HUES6 (cell line): ENCODE data around the gene FKBP9.
"Not testable (repeated sequence)": the region's sequence is repeated elsewhere in the genome, so short reads cannot be mapped to it uniquely, and the experiment has no call there.

Experiments
- H3K27ac ChIP-seq: 2 replicates; pipeline ENCODE4 v1.7.0; 2013; ENCODE audit warnings: low read depth, mild to moderate bottlenecking, low read length, inconsistent platforms
- H3K27me3 ChIP-seq: 2 replicates; pipeline ENCODE4 v1.6.1; 2013; ENCODE audit warnings: low read length; ENCODE audit not compliant: control insufficient read depth, insufficient read depth
- H3K36me3 ChIP-seq: 2 replicates; pipeline ENCODE4 v1.6.1; 2013; ENCODE audit warnings: low read length; ENCODE audit not compliant: control insufficient read depth, insufficient read depth
- H3K4me1 ChIP-seq: 2 replicates; pipeline ENCODE4 v1.6.1; 2013; ENCODE audit warnings: low read length; ENCODE audit not compliant: control insufficient read depth, insufficient read depth
- H3K4me3 ChIP-seq: 2 replicates; pipeline ENCODE4 v1.5.1; 2013; ENCODE audit warnings: low read depth, low read length
- H3K9ac ChIP-seq: one replicate; pipeline ENCODE4 v1.6.1; 2013; ENCODE audit warnings: mild to moderate bottlenecking, low read length
- H3K9me3 ChIP-seq: 2 replicates; pipeline ENCODE4 v1.6.1; 2013; ENCODE audit warnings: low read depth, low read length; ENCODE audit not compliant: control insufficient read depth, insufficient read depth

Gene FKBP9

GRCh38 chr7:32958046-32959025 is 1.1 kb downstream of the FKBP9 start:
- Histone ChIP-seq H3K4me3 (peak overlapping the region; percentile 86), H3K4me1 (peaks cover 8% of the 10 kb centered on the region), H3K27me3 (peaks cover 31% of the 10 kb centered on the region), H3K36me3 (no peaks in the 10 kb centered on the region), H3K9ac (peak overlapping the region; percentile 80), H3K27ac (no peak overlapping the region), H3K9me3 (no peaks in the 10 kb centered on the region)

GRCh38 chr7:32963880-32964301 is 6.7 kb downstream of the FKBP9 start:
- H3K4me1 ChIP-seq, H3K9ac ChIP-seq, H3K27me3 ChIP-seq, H3K4me3 ChIP-seq, H3K27ac ChIP-seq, H3K36me3 ChIP-seq, H3K9me3 ChIP-seq: not testable (repeated sequence)

GRCh38 chr7:32964461-32965159 is 7.4 kb downstream of the FKBP9 start:
- not testable (repeated sequence) for H3K9me3 ChIP-seq, H3K27me3 ChIP-seq, H3K27ac ChIP-seq, H3K36me3 ChIP-seq, H3K4me1 ChIP-seq, H3K9ac ChIP-seq, H3K4me3 ChIP-seq

GRCh38 chr7:32966489-32967267 is 9.4 kb downstream of the FKBP9 start:
- not testable (repeated sequence) for H3K4me3 ChIP-seq, H3K27ac ChIP-seq, H3K27me3 ChIP-seq, H3K9ac ChIP-seq, H3K4me1 ChIP-seq, H3K36me3 ChIP-seq, H3K9me3 ChIP-seq

DNA sequence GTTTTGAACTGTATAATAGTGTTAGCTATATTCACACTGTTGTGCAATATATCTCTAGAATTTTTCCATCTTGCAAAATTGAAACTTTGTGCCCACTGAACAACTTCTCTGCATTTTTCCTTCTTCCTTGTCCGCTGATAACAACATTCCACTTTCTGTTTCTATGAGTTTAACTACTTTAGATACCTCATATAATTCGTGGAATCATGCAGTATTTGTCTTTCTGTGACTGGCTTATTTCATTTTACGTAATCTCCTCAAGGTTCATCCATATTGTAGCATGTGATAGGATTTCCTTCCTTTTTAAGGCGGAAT is 10.0 kb downstream of the FKBP9 start:
- not testable (repeated sequence) for H3K4me3 ChIP-seq, H3K27me3 ChIP-seq, H3K4me1 ChIP-seq, H3K9ac ChIP-seq, H3K36me3 ChIP-seq, H3K9me3 ChIP-seq, H3K27ac ChIP-seq

DNA sequence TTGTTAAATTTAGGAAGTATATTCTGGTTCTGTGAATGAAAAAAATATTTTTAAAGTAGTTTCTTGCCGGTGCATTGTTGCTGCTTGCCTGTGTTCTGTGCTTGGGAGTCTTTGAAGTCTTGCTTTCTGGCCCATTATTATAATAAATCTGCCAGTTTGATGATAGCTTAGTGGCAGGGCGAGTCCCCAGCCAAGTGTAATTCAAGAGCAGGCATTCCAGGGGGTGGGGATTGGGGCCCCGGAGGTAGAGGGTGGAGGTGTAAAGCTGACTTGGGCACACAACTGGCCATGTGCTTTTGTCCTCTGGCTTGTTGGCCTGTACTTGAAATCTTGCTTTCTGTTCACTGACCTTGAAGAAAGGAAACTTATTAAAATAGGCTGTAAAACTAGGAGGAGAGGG is 14.7 kb downstream of the FKBP9 start:
- H3K9ac ChIP-seq, H3K4me1 ChIP-seq, H3K36me3 ChIP-seq, H3K9me3 ChIP-seq, H3K27me3 ChIP-seq, H3K4me3 ChIP-seq, H3K27ac ChIP-seq: not testable (repeated sequence)

DNA sequence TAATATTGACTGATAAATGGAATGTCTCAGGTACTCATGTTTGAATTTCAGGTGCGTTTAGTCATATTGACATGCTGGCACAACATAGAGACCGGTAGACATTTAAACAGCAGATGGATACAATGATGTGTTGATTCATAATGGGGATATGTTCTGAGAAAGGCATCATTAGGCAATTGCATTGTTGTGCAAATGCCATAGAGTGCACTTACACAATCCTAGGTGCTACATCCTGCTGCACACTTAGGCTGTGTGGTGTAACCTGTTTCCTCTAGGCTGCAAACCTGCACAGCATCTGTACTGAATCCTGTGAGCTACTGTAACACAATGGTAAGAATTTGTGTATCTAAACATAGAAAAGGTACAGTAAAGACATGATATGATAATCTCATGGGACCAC is 19.9 kb downstream of the FKBP9 start:
- not testable (repeated sequence) for H3K36me3 ChIP-seq, H3K4me1 ChIP-seq, H3K27me3 ChIP-seq, H3K9me3 ChIP-seq, H3K4me3 ChIP-seq, H3K27ac ChIP-seq, H3K9ac ChIP-seq

GRCh38 chr7:32979246-32979645 is 22.0 kb downstream of the FKBP9 start:
- not testable (repeated sequence) for H3K27me3 ChIP-seq, H3K4me1 ChIP-seq, H3K4me3 ChIP-seq, H3K9ac ChIP-seq, H3K27ac ChIP-seq, H3K9me3 ChIP-seq, H3K36me3 ChIP-seq

DNA sequence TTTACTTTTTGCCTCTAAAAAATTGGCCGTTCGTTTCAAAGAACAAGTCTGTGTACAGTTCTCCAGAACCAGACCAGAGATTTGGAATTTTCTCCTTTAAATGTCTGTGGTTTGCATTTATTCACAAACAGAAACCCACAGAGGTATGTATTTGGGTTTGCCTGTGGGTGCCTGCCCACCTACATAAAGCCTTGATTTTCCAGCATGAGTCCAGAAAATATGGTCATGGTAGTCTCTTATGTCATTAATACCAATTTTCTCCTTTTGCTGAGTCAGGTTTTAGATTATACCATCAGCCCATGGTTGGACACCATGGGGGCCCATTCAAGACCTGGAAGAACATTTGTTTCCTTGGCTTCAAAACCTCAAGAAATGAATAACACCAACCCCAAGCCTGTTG is 22.7 kb downstream of the FKBP9 start:
- not testable (repeated sequence) for H3K27ac ChIP-seq, H3K36me3 ChIP-seq, H3K9ac ChIP-seq, H3K27me3 ChIP-seq, H3K4me3 ChIP-seq, H3K4me1 ChIP-seq, H3K9me3 ChIP-seq

GRCh38 chr7:32988148-32988547 is 30.9 kb downstream of the FKBP9 start:
- not testable (repeated sequence) for H3K4me3 ChIP-seq

DNA sequence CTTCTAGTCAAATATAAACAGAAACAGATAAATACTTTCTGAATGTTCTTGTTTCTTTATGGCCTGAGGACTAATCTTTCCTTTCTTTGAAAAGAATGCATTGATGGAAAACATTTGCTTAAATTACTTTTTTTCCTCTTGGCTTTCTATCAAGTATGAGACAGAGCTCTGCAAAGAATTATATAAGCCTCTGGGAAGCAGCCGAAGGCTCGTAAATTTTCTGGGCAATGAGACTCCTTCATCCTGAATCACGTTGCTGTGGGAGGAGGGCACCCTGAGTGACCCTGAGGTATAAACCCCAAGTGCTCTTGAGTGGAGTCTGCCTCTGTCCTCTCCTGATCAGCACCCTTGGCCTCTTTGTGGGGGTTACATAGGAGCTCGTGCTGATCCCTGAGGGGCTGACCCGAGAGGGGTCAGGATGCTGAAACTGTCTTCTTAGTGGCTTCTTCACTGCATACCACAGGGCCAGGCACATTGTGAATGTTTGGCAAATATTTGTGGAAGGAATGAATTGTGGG is 33.9 kb downstream of the FKBP9 start:
- H3K27me3 ChIP-seq, H3K9me3 ChIP-seq, H3K9ac ChIP-seq, H3K36me3 ChIP-seq, H3K27ac ChIP-seq, H3K4me1 ChIP-seq, H3K4me3 ChIP-seq: not testable (repeated sequence)

More at GRCh38 chr7:32988148-32988547, 30.9 kb downstream of the FKBP9 start:
- H3K36me3 ChIP-seq, H3K4me1 ChIP-seq, H3K27me3 ChIP-seq, H3K27ac ChIP-seq, H3K9ac ChIP-seq, H3K9me3 ChIP-seq: not testable (repeated sequence)
